HepG2 (cell line): ENCODE data around the gene CTIF. TPM values are rescaled to one million over a fixed set of nuclear protein-coding genes. Genes with fewer than 3 reads are reported as not detected.

Experiments
- ATAC-seq: fragments of 200-7000 bp; cut with Tn5 transposase; 3 replicates; pipeline ENCODE4 v1.9.1; 2020; ENCODE audit warnings: mild to moderate bottlenecking, moderate library complexity
- BruUV-seq: library from RNA; stranded (reverse); fragments of 400-500 nt; replicated peaks from 2 replicates; lab custom pipeline; 2021; lab: Mats Ljungman, UMichigan
- CTCF ChIA-PET: fragments of 300-600 bp; formaldehyde crosslinking; extraction: SDS; loops from one replicate; lab custom pipeline; 2021; ENCODE audit warnings: low total read pairs, inconsistent platforms, low intra/inter-chr PET ratio; lab: Yijun Ruan, JAX
- POLR2A ChIA-PET: fragments of 350-600 bp; sonication (Branson Sonifier 250); formaldehyde crosslinking; loops from one replicate; lab custom pipeline; 2020; ENCODE audit warnings: antibody characterized with exemption, inconsistent platforms; lab: Yijun Ruan, JAX
- DNase-seq: peaks from one replicate; pipeline ENCODE4 v3.0.0-alpha.2; 2015; ENCODE audit warnings: low spot score
- FAIRE-seq: peaks from 3 replicates; lab custom pipeline; 2011; peaks lifted over from hg19 to GRCh38; lab: Jason Lieb, UNC
- H2AFZ ChIP-seq: one replicate; pipeline ENCODE4 v1.6.1; 2011; ENCODE audit warnings: low read length, inconsistent platforms
- H3K27ac ChIP-seq: fragments of 300-600 bp; 3 replicates; pipeline ENCODE4 v1.8.0; 2011; ENCODE audit warnings: mixed run types, mild to moderate bottlenecking, mixed read lengths, low read length, inconsistent platforms; ENCODE audit not compliant: insufficient read depth; ENCODE audit errors: extremely low read length
- H3K27me3 ChIP-seq, 2 experiments: fragments of 200-600 bp in 1 of 2; 2 replicates in 1 of 2; 3 replicates in 1 of 2; pipeline versions ENCODE4 v1.6.0 to v1.8.0; 2011; ENCODE audit warnings: low read length in 2 of 2, mild to moderate bottlenecking in 2 of 2, moderate library complexity in 2 of 2, inconsistent platforms in 1 of 2; ENCODE audit not compliant: insufficient read depth in 2 of 2, control insufficient read depth in 1 of 2
- H3K36me3 ChIP-seq, 2 experiments: fragments of 200-600 bp in 1 of 2; replicated peaks in 1 of 2; 2 replicates in 1 of 2; 3 replicates in 1 of 2; pipeline versions ENCODE4 v1.5.1 to v1.8.0; 2011; ENCODE audit warnings: low read length in 2 of 2, inconsistent platforms in 1 of 2; ENCODE audit not compliant: insufficient read depth in 2 of 2, control insufficient read depth in 1 of 2
- H3K4me1 ChIP-seq: 2 replicates; pipeline ENCODE4 v1.5.1; 2012; ENCODE audit warnings: low read length, inconsistent platforms; ENCODE audit not compliant: insufficient read depth
- H3K4me2 ChIP-seq: 2 replicates; pipeline ENCODE4 v1.6.0; 2011; ENCODE audit warnings: low read depth, low read length, inconsistent platforms
- H3K4me3 ChIP-seq, 3 experiments: fragments of 200-600 bp in 1 of 3; sonication (generic), shearing (Covaris generic) in 1 of 3; replicated peaks in 1 of 3; 2 replicates each; pipeline ENCODE4 v1.5.1; 2011 to 2016; ENCODE audit warnings: low read length in 3 of 3, inconsistent platforms in 2 of 3, low read depth in 2 of 3, mild to moderate bottlenecking in 2 of 3, control low read depth in 1 of 3, mixed read lengths in 1 of 3; ENCODE audit not compliant: insufficient read depth in 1 of 3
- H3K79me2 ChIP-seq: one replicate; pipeline ENCODE4 v1.6.1; 2011; ENCODE audit warnings: low read length, inconsistent platforms; ENCODE audit not compliant: insufficient read depth
- H3K9ac ChIP-seq: 2 replicates; pipeline ENCODE4 v1.6.0; 2011; ENCODE audit warnings: mild to moderate bottlenecking, low read depth, low read length, inconsistent platforms; ENCODE audit not compliant: insufficient read depth
- H3K9me3 ChIP-seq: 2 replicates; pipeline ENCODE4 v1.5.1; 2012; ENCODE audit warnings: mild to moderate bottlenecking, low read length
- H4K20me1 ChIP-seq: 2 replicates; pipeline ENCODE4 v1.6.0; 2011; ENCODE audit warnings: inconsistent platforms, mild to moderate bottlenecking, low read length, moderate library complexity; ENCODE audit not compliant: insufficient read depth
- ATRX ChIP-seq: sonication (generic); formaldehyde crosslinking; IDR thresholded peaks from 2 replicates; pipeline ENCODE4 v1.4.0; 2020; ENCODE audit warnings: missing genetic modification reagents, borderline replicate concordance
- BHLHE40 ChIP-seq: IDR thresholded peaks from 2 replicates; pipeline ENCODE4 v1.6.1; 2011; ENCODE audit warnings: low read length, improper control_type of control experiment
- CEBPB ChIP-seq: IDR thresholded peaks from 2 replicates; pipeline ENCODE4 v1.6.1; 2011; ENCODE audit warnings: low read depth, low read length, improper control_type of control experiment, borderline replicate concordance
- CEBPG ChIP-seq: IDR thresholded peaks from 2 replicates; pipeline ENCODE4 v1.6.1; 2016
- CREM ChIP-seq, 2 experiments: sonication (generic) in 1 of 2; formaldehyde crosslinking in 1 of 2; IDR thresholded peaks; 2 replicates each; pipeline versions ENCODE4 v1.4.0 to v1.6.1; 2016 to 2020; ENCODE audit warnings: antibody characterized with exemption in 1 of 2, mild to moderate bottlenecking in 1 of 2, missing genetic modification reagents in 1 of 2
- MEIS2 ChIP-seq: sonication (generic); formaldehyde crosslinking; IDR thresholded peaks from 2 replicates; pipeline ENCODE4 v1.9.0; 2021; ENCODE audit warnings: mild to moderate bottlenecking, missing genetic modification reagents
- PHF21A ChIP-seq: sonication (generic); formaldehyde crosslinking; IDR thresholded peaks from 2 replicates; pipeline ENCODE4 v1.5.0; 2020; ENCODE audit warnings: mild to moderate bottlenecking, missing genetic modification reagents
- TFAP4 ChIP-seq: sonication (generic); IDR thresholded peaks from 2 replicates; pipeline ENCODE4 v1.6.1; 2016; ENCODE audit warnings: low read depth, borderline replicate concordance
- ZBTB14 ChIP-seq: sonication (generic); formaldehyde crosslinking; IDR thresholded peaks from 2 replicates; pipeline ENCODE4 v1.4.0; 2020; ENCODE audit warnings: missing genetic modification reagents
- ZMYM3 ChIP-seq: sonication (generic); formaldehyde crosslinking; IDR thresholded peaks from 2 replicates; pipeline ENCODE4 v1.5.1; 2020; ENCODE audit warnings: mild to moderate bottlenecking, missing genetic modification reagents
- ZNF12 ChIP-seq: sonication (generic); formaldehyde crosslinking; IDR thresholded peaks from 2 replicates; pipeline ENCODE4 v1.5.0; 2020; ENCODE audit warnings: missing genetic modification reagents
- ZNF354B ChIP-seq: sonication (generic); formaldehyde crosslinking; IDR thresholded peaks from 2 replicates; pipeline ENCODE4 v1.8.0; 2022; ENCODE audit warnings: mild to moderate bottlenecking, missing genetic modification reagents
- ZNF597 ChIP-seq: sonication (generic); formaldehyde crosslinking; IDR thresholded peaks from 2 replicates; pipeline ENCODE4 v1.5.0; 2020; ENCODE audit warnings: missing genetic modification reagents
- ZNF598 ChIP-seq: sonication (generic); formaldehyde crosslinking; IDR thresholded peaks from 2 replicates; pipeline ENCODE4 v1.5.1; 2020; ENCODE audit warnings: mild to moderate bottlenecking, missing genetic modification reagents, borderline replicate concordance
- ZNF644 ChIP-seq: IDR thresholded peaks from 2 replicates; pipeline ENCODE4 v1.6.1; 2016; ENCODE audit warnings: low read depth
- ZNF746 ChIP-seq: sonication (generic); formaldehyde crosslinking; IDR thresholded peaks from 2 replicates; pipeline ENCODE4 v1.8.0; 2022; ENCODE audit warnings: mild to moderate bottlenecking, missing genetic modification reagents
- ZNF780A ChIP-seq: sonication (generic); formaldehyde crosslinking; IDR thresholded peaks from 2 replicates; pipeline ENCODE4 v1.8.0; 2022; ENCODE audit warnings: mild to moderate bottlenecking, missing genetic modification reagents, moderate library complexity
- ZSCAN21 ChIP-seq: sonication (generic); formaldehyde crosslinking; IDR thresholded peaks from 2 replicates; pipeline ENCODE4 v1.8.0; 2022; ENCODE audit warnings: mild to moderate bottlenecking, missing genetic modification reagents, moderate library complexity, borderline replicate concordance
- WGBS: methylation state at CpG from one replicate; pipeline ENCODE4 v1.1.6; 2017; ENCODE audit warnings: low lambda C conversion rate; 5-methylcytosine and 5-hydroxymethylcytosine counted together
- in situ Hi-C: cut with HindIII; loops from 2 replicates; pipeline ENCODE4 v1.10.0; 2017; ENCODE audit warnings: low pct_unique_long_range_greater_than_20kb; ENCODE audit not compliant: extremely low pct_ligation_motif_present
- intact Hi-C: fragments of 100-400 bp; cut with micrococcal nuclease; formaldehyde crosslinking; loops from one replicate; pipeline ENCODE4 v1.10.0; 2022; ENCODE audit not compliant: unreplicated experiment
- polyA plus RNA-seq, 8 experiments: library from polyadenylated mRNA; depleted of rRNA in 3 of 8; stranded (reverse) in 7 of 8; unstranded in 1 of 8; fragments of >200 nt; fragmentation: Illumina TruSeq in 4 of 8; extraction: Trizol in 4 of 8; gene quantifications; 2 replicates each; pipeline versions ENCODE4 v1.2.1 to v1.2.3, GENCODE V29; 2011 to 2016; ENCODE audit warnings: low read depth in 4 of 8, missing spikeins in 1 of 8, mixed read lengths in 1 of 8; ENCODE audit not compliant: insufficient read depth in 1 of 8
- total RNA-seq, 5 experiments: library from RNA; depleted of rRNA; stranded (reverse); fragments of >200 nt; fragmentation: Illumina TruSeq; extraction: Trizol; gene quantifications; 2 replicates each; pipeline ENCODE4 v1.2.3, GENCODE V29; 2016; ENCODE audit warnings: low read depth in 1 of 5
- TF ChIP-seq, protein P1 (sequence below): sonication (generic); formaldehyde crosslinking; IDR thresholded peaks from 2 replicates; pipeline ENCODE4 v1.4.0; 2020; ENCODE audit warnings: mild to moderate bottlenecking, missing genetic modification reagents
- TF ChIP-seq, protein P2 (sequence below), 2 experiments: fragments of 450-650 bp in 1 of 2; sonication (generic) in 1 of 2; formaldehyde crosslinking; IDR thresholded peaks; 2 replicates each; pipeline versions ENCODE4 v1.5.0 to v1.8.0; 2020 to 2022; ENCODE audit warnings: mild to moderate bottlenecking in 1 of 2, missing genetic modification reagents in 1 of 2

The CTIF gene
- total and polyA plus RNA-seq, 2 of the 13 experiments (the other 11 are each of a cell fraction or from before 2014, with no cell fraction given): 18.2 to 28.0 TPM

DNA sequence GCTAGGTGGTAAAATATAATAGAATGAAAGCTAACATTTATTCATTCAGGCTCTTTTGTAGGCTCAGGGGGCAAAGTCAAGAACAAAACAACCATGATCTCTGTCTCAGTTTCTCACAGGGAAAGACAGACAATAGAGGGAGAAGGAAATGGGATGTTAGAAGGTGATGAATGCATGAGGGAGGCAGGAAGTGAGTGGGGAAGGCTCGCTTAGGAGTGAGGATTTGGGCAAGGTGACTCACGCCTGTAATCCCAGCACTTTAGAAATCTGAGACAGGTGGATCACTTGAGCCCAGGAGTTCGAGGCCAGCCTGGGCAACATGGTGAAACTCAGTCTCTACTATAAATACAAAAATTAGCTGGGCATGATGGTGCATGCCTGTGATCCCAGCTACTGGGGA lies 88.4 kb downstream of the CTIF start (continued):
- TF ChIP-seq, protein P1, sequence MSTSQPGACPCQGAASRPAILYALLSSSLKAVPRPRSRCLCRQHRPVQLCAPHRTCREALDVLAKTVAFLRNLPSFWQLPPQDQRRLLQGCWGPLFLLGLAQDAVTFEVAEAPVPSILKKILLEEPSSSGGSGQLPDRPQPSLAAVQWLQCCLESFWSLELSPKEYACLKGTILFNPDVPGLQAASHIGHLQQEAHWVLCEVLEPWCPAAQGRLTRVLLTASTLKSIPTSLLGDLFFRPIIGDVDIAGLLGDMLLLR (CRISPR knock-in tag): no peak
- TF ChIP-seq ZNF746 (CRISPR knock-in tag): no peak
- TF ChIP-seq ZNF597 (CRISPR knock-in tag): no peak
- no peak for TF ChIP-seq ZNF598 (CRISPR knock-in tag)
- no peak for TF ChIP-seq MEIS2
- TF ChIP-seq ZNF354B: no peak
- TF ChIP-seq ZNF780A: no peak
- TF ChIP-seq BHLHE40: no peak
- TF ChIP-seq ATRX: no peak

DNA sequence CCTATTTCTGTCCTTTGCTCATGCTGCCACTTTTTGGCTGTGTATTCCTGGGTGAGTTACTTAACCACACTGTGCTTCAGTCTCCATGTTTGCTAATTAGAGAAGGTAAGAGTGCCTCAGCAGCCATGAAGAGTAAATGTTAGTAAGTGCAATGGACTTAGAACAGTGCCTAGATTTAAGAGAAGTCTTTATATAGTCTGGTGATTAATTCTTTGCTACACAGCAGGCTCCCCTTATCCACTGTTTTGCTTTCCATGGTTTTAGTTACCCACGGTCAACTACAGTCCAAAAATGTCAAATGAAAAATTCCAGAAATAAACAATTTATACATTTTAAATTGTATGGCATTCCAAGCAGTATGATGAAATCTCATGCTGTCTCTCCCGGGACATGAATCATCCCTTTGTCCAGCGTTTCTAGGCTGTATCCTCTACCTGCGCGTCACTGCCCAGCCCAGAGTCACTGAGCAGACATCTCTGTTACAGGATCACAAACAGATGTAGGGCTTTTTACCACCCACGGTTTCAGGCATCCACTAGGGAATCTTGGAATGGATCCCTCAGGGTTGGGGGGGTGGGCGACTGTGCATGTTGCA lies 91.0 kb downstream of the CTIF start:
- Histone ChIP-seq H3K79me2 (no peaks in the 10 kb centered on the region), H2AFZ (no peak overlapping the region)
- no peak for TF ChIP-seq ZSCAN21 (CRISPR knock-in tag)
- TF ChIP-seq PHF21A (CRISPR knock-in tag): peak; percentile 50; the same call in 1 of the 2 replicates
- TF ChIP-seq, protein P2, sequence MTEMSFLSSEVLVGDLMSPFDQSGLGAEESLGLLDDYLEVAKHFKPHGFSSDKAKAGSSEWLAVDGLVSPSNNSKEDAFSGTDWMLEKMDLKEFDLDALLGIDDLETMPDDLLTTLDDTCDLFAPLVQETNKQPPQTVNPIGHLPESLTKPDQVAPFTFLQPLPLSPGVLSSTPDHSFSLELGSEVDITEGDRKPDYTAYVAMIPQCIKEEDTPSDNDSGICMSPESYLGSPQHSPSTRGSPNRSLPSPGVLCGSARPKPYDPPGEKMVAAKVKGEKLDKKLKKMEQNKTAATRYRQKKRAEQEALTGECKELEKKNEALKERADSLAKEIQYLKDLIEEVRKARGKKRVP (CRISPR knock-in tag; IDR thresholded peaks at IDR 0.05): peak in 1 of 2 experiments; percentile 85; a peak in 2 of 4 replicates
- TF ChIP-seq TFAP4: peak; percentile 25; the same call in 1 of the 2 replicates
- 0 out of 2 replicates have a peak, but pooled peaks have one; percentile 26 for TF ChIP-seq ZNF12 (CRISPR knock-in tag)
- TF ChIP-seq ZBTB14: no peak
- TF ChIP-seq CEBPB: peak; percentile 84
- 0 out of 2 replicates have a peak, but pooled peaks have one; percentile 11 for TF ChIP-seq ZNF644 (CRISPR knock-in tag)
- no peak for TF ChIP-seq CREM (IDR thresholded peaks at IDR 0.05)
- no peak for TF ChIP-seq CREM (CRISPR knock-in tag; IDR thresholded peaks at IDR 0.05)
- peak; percentile 84 for TF ChIP-seq ZMYM3 (CRISPR knock-in tag)
- peak; percentile 77 for TF ChIP-seq CEBPG (CRISPR knock-in tag)

More for the DNA sequence above, 91.0 kb downstream of the CTIF start:
- BruUV-seq: TSS peak; percentile 35
- no peaks in the 10 kb centered on the region for H3K9me3 ChIP-seq
- in situ Hi-C loops: loop anchor here (10.0 kb wide), 1 partner anchor 155 kb away; no protein-coding TSS in a partner anchor
- no peak overlapping the region for H3K4me3 ChIP-seq
- FAIRE-seq (peak; percentile 88), DNase-seq (peak; percentile 87), ATAC-seq (peak; percentile 94)
- ChIA-PET CTCF (no interaction called here), POLR2A (no interaction called here)
- peak overlapping the region; percentile 30 for H3K4me2 ChIP-seq
- peak overlapping the region; percentile 65 for H3K27ac ChIP-seq
- H4K20me1 ChIP-seq: no peaks in the 10 kb centered on the region
- 17% methylated on average over 7 of the region's 7 CpGs for WGBS
- no peaks in the 10 kb centered on the region for H3K27me3 ChIP-seq
- H3K36me3 ChIP-seq: peaks cover 2 to 15% of the 10 kb centered on the region in 2 experiments; a peak in 2 of 5 replicates
- H3K9ac ChIP-seq: no peak overlapping the region
- H3K4me1 ChIP-seq: peaks cover 75% of the 10 kb centered on the region
- intact Hi-C loops: loop anchor here (5.0 kb wide), 1 partner anchor 53 kb away; no protein-coding TSS in a partner anchor
